ENCODE measurements around the gene ENOX1.

The ENOX1 gene

GRCh38 chr13:43232873-43233265 is 553.9 kb downstream of the ENOX1 start:
- DNase-seq, result no peak

GRCh38 chr13:43232144-43232872 is 554.5 kb downstream of the ENOX1 start:
- DNase-seq, result no peak

GRCh38 chr13:43230989-43231388 is 555.8 kb downstream of the ENOX1 start:
- DNase-seq, result no peak

GRCh38 chr13:43229506-43229905 is 557.3 kb downstream of the ENOX1 start:
- no peak for DNase-seq

- no peak for DNase-seq
Observed at GRCh38 chr13:43227721-43228120, 559.1 kb downstream of the ENOX1 start.

- no peak for DNase-seq
Observed at GRCh38 chr13:43223216-43223615, 563.6 kb downstream of the ENOX1 start.

- no peak for DNase-seq
Observed at GRCh38 chr13:43222086-43222485, 564.7 kb downstream of the ENOX1 start.

- no peak for DNase-seq
Observed at GRCh38 chr13:43221611-43222010, 565.2 kb downstream of the ENOX1 start.

GRCh38 chr13:43220873-43221595 is 565.7 kb downstream of the ENOX1 start:
- no peak for DNase-seq

- DNase-seq, result no peak
Observed at GRCh38 chr13:43214124-43214523, 572.6 kb downstream of the ENOX1 start.

- DNase-seq, result no peak
Observed at GRCh38 chr13:43206838-43207237, 579.9 kb downstream of the ENOX1 start.

GRCh38 chr13:43205416-43205815 is 581.4 kb downstream of the ENOX1 start:
- no peak for DNase-seq

- DNase-seq, result no peak
Observed at GRCh38 chr13:43204591-43204990, 582.2 kb downstream of the ENOX1 start.

GRCh38 chr13:43203781-43204180 is 583.0 kb downstream of the ENOX1 start:
- no peak for DNase-seq

- no peak for DNase-seq
Observed at GRCh38 chr13:43200736-43201135, 586.0 kb downstream of the ENOX1 start.

GRCh38 chr13:43200307-43200706 is 586.5 kb downstream of the ENOX1 start:
- DNase-seq, result no peak

- DNase-seq, result no peak
Observed at GRCh38 chr13:43196750-43197370, 589.9 kb downstream of the ENOX1 start.

- no peak for DNase-seq
Observed at GRCh38 chr13:43196086-43196621, 590.6 kb downstream of the ENOX1 start.

- no peak for DNase-seq
Observed at GRCh38 chr13:43195551-43195950, 591.2 kb downstream of the ENOX1 start.

GRCh38 chr13:43195112-43195511 is 591.7 kb downstream of the ENOX1 start:
- no peak for DNase-seq

GRCh38 chr13:43193789-43194420 is 592.9 kb downstream of the ENOX1 start:
- DNase-seq, result no peak

- DNase-seq, result no peak
Observed at GRCh38 chr13:43191546-43191945, 595.2 kb downstream of the ENOX1 start.

GRCh38 chr13:43185226-43185625 is 601.5 kb downstream of the ENOX1 start:
- no peak for DNase-seq
